ENCODE results near the gene DGKB. TPM values are rescaled to one million over a fixed set of nuclear protein-coding genes. Genes with fewer than 3 reads are reported as not detected.

The DGKB gene
- total and polyA plus RNA-seq, 2 of the 8 experiments (the other 6 are each of a cell fraction or from before 2014, with no cell fraction given) = 1.9 to 2.6 TPM

GRCh38 chr7:14924398-14924797, 21.8 kb upstream of the DGKB start:
- H4K91ac ChIP-seq (replicated peaks; ENCODE audit: insufficient read length, low read length) = no peak overlapping the region
- no peak overlapping the region for H2BK12ac ChIP-seq (ENCODE audit: low read depth, low read length)
- H4K5ac ChIP-seq (ENCODE audit: insufficient read length, low read depth, low read length) = no peak overlapping the region
- H2BK20ac ChIP-seq (ENCODE audit: low read length) = no peak overlapping the region
- no peaks in the 10 kb centered on the region for H3K36me3 ChIP-seq (ENCODE audit: control insufficient read depth in 2 of 4, insufficient read depth in 4 of 4, low read length in 3 of 4)
- H3K56ac ChIP-seq (replicated peaks; ENCODE audit: insufficient read length, low read depth, low read length) = no peak overlapping the region
- no peak overlapping the region for H2BK15ac ChIP-seq (ENCODE audit: low read length)
- TF ChIP-seq POU5F1 (IDR thresholded peaks at IDR 0.05; ENCODE audit: low read depth, low read length) (no peak), MAFK (IDR thresholded peaks at IDR 0.05; ENCODE audit: low read depth, low read length) (no peak), CTCF (IDR thresholded peaks at IDR 0.05; ENCODE audit: control extremely low read depth in 1 of 3, insufficient read depth in 1 of 3, low read depth in 1 of 3, low read length in 3 of 3) (no peak), RAD21 (IDR thresholded peaks at IDR 0.05 in 1 of 2, conservative IDR thresholded peaks at IDR 0.05 in 1 of 2; ENCODE audit: low read depth in 2 of 2, low read length in 2 of 2) (peak in 1 of 2 experiments; percentile 20; a peak in 2 of 4 replicates), BACH1 (IDR thresholded peaks at IDR 0.05; ENCODE audit: low read length) (no peak), RFX5 (IDR thresholded peaks at IDR 0.05; ENCODE audit: borderline replicate concordance, low read depth, low read length) (no peak), FOSL1 (IDR thresholded peaks at IDR 0.05; ENCODE audit: insufficient read depth, low read depth, low read length) (no peak)
- DNase-seq (ENCODE audit: low read depth in 1 of 2, low spot score in 2 of 2) (no peak), FAIRE-seq (no peak)
- H3K4me1 ChIP-seq (replicated peaks in 1 of 4; ENCODE audit: control insufficient read depth in 3 of 4, insufficient read depth in 4 of 4, low read length in 3 of 4) = no peaks in the 10 kb centered on the region
- no peak overlapping the region for H2BK120ac ChIP-seq (replicated peaks; ENCODE audit: low read depth, low read length)
- no peak overlapping the region for H2BK5ac ChIP-seq (ENCODE audit: low read depth, low read length)
- no peak overlapping the region for H3K4me3 ChIP-seq (ENCODE audit: extremely low read depth in 1 of 4, insufficient read depth in 2 of 4, low read depth in 3 of 4, low read length in 4 of 4)
- no peaks in the 10 kb centered on the region for H3K23me2 ChIP-seq (ENCODE audit: low read depth, low read length)
- no peak overlapping the region for H3K4me2 ChIP-seq (ENCODE audit: insufficient read depth in 1 of 2, low read depth in 2 of 2, low read length in 2 of 2)
- no peak overlapping the region for H3K27ac ChIP-seq (ENCODE audit: low read depth, low read length)
- no peak overlapping the region for H3K14ac ChIP-seq (ENCODE audit: insufficient read length)
- no peak overlapping the region for H3K18ac ChIP-seq (ENCODE audit: extremely low read depth, low read length)
- H3K9ac ChIP-seq (replicated peaks in 1 of 4; ENCODE audit: extremely low read depth in 1 of 4, low read depth in 3 of 4, low read length in 3 of 4) = no peak overlapping the region
- ChIA-PET CTCF (ENCODE audit: partially characterized antibody) (interaction anchor here (0.6 to 1.7 kb wide), 6 partner anchors 9 to 1400 kb away, joined by 3 to 8 read pairs (median 4); no protein-coding TSS in a partner anchor), POLR2A (ENCODE audit: partially characterized antibody) (interaction anchor here (0.6 kb wide), 1 partner anchor 1498 kb away, joined by 3 read pairs; no protein-coding TSS in a partner anchor)
- H4K8ac ChIP-seq (ENCODE audit: extremely low read depth, insufficient read depth, low read length) = no peak overlapping the region
- H3K4ac ChIP-seq (replicated peaks; ENCODE audit: insufficient read length, low read depth, low read length) = no peak overlapping the region
- no peaks in the 10 kb centered on the region for H3K27me3 ChIP-seq (replicated peaks in 1 of 4; ENCODE audit: control insufficient read depth in 3 of 4, extremely low read depth in 1 of 4, insufficient read depth in 3 of 4, low read length in 3 of 4)
- H3K9me3 ChIP-seq (ENCODE audit: insufficient read depth in 2 of 2, low read depth in 1 of 2, low read length in 1 of 2) = no peaks in the 10 kb centered on the region
- no peak overlapping the region for H3K23ac ChIP-seq (ENCODE audit: insufficient read length)
- H2AFZ ChIP-seq (ENCODE audit: low read length) = no peak overlapping the region
- H3K79me1 ChIP-seq (ENCODE audit: low read depth, low read length) = no peaks in the 10 kb centered on the region
- WGBS, 2 experiments (ENCODE audit: extremely low coverage in 1 of 2, insufficient coverage in 1 of 2, insufficient read length in 1 of 2, insufficient replicate concordance in 2 of 2, low coverage in 1 of 2, low lambda C conversion rate in 2 of 2, missing lambda C conversion rate in 1 of 2) = 88% methylated on average over 1 of the region's 1 CpG; no CpG with 5 or more reads in 1 of the 2 experiments
- no peaks in the 10 kb centered on the region for H3K79me2 ChIP-seq (ENCODE audit: control insufficient read depth in 1 of 2, insufficient read depth in 2 of 2, low read length in 2 of 2)
- no peaks in the 10 kb centered on the region for H4K20me1 ChIP-seq (replicated peaks in 1 of 2; ENCODE audit: control insufficient read depth in 1 of 2, insufficient read depth in 2 of 2, low read length in 2 of 2)
- no peak overlapping the region for H2AK5ac ChIP-seq (ENCODE audit: low read depth, low read length)

Measured in H1 (cell line).